ENCODE results near the gene SH3PXD2B. TPM values are rescaled to one million over a fixed set of nuclear protein-coding genes. Genes with fewer than 3 reads are reported as not detected.

SH3PXD2B gene
- total RNA-seq, 1 donor from 2014 or later = 0.14 TPM

- intact Hi-C loops (cut with micrococcal nuclease) = loop anchor here (5.0 to 10.0 kb wide), 2 partner anchors 43 to 856 kb away; no protein-coding TSS in a partner anchor
Measured at GRCh38 chr5:172280317-172280716, 174.0 kb downstream of the SH3PXD2B start.

GRCh38 chr5:172278356-172278755 is 176.0 kb downstream of the SH3PXD2B start:
- intact Hi-C loops (cut with micrococcal nuclease) = no loop called here

- intact Hi-C loops (cut with micrococcal nuclease) = no loop called here
Measured at GRCh38 chr5:172276214-172276613, 178.1 kb downstream of the SH3PXD2B start.

Other genes with a start within 250 kb of the SH3PXD2B start
- gene UBTD2, start 170.8 kb downstream of the SH3PXD2B start, total RNA-seq = 11.1 and 11.8 TPM in 2 replicates
- 2.0 and 2.2 TPM in 2 replicates for gene NEURL1B, start 186.7 kb upstream of the SH3PXD2B start, total RNA-seq